ENCODE measurements around the gene GRP. TPM values are rescaled to one million over a fixed set of nuclear protein-coding genes. Genes with fewer than 3 reads are reported as not detected.

Gene GRP
- total and polyA plus RNA-seq, 3 donors from 2014 or later, result 0.37 to 3.0 (median 2.9) TPM

- no peak for DNase-seq
- H3K4me3 ChIP-seq, result no peak overlapping the region
- peaks cover 7% of the 10 kb centered on the region for H3K4me1 ChIP-seq
- intact Hi-C loops (cut with DNase I; ENCODE audit: low total_unique reads), result no loop called here
- WGBS, 2 donors, result 2% methylated on average over 8 to 40 of the region's 41 CpGs
- TF ChIP-seq POLR2A (IDR thresholded peaks at IDR 0.05) (no peak), CTCF (IDR thresholded peaks at IDR 0.05) (no peak)
- H3K36me3 ChIP-seq (ENCODE audit: low read depth, missing control alignments), result no peaks in the 10 kb centered on the region
- no peaks in the 10 kb centered on the region for H3K9me3 ChIP-seq
- H3K27ac ChIP-seq, result no peak overlapping the region
- H3K27me3 ChIP-seq, result no peaks in the 10 kb centered on the region
Measured at GRCh38 chr18:59264651-59265245, 44.8 kb downstream of the GRP start.

GRCh38 chr18:59265246-59265973 lies 45.5 kb downstream of the GRP start:
- Histone ChIP-seq H3K27me3 (peaks cover under 1% of the 10 kb centered on the region), H3K4me1 (peaks cover 7% of the 10 kb centered on the region), H3K36me3 (ENCODE audit: low read depth, missing control alignments) (no peaks in the 10 kb centered on the region), H3K9me3 (no peaks in the 10 kb centered on the region), H3K27ac (no peak overlapping the region), H3K4me3 (peak overlapping the region in 1 of 2 donors; percentile 12)
- peak; percentile 47 for DNase-seq
- TF ChIP-seq CTCF (IDR thresholded peaks at IDR 0.05), result no peak
- TF ChIP-seq POLR2A (IDR thresholded peaks at IDR 0.05), result no peak
- intact Hi-C loops (cut with DNase I; ENCODE audit: low total_unique reads), result no loop called here
- WGBS, 2 donors, result 2% methylated on average over 32 to 38 of the region's 38 CpGs

GRCh38 chr18:59265974-59266369 lies 46.0 kb downstream of the GRP start:
- Histone ChIP-seq H3K27ac (no peak overlapping the region), H3K27me3 (peaks cover 4% of the 10 kb centered on the region), H3K4me1 (peaks cover 7% of the 10 kb centered on the region), H3K4me3 (no peak overlapping the region), H3K9me3 (no peaks in the 10 kb centered on the region), H3K36me3 (ENCODE audit: low read depth, missing control alignments) (no peaks in the 10 kb centered on the region)
- no peak for DNase-seq
- intact Hi-C loops (cut with DNase I; ENCODE audit: low total_unique reads), result no loop called here
- WGBS, 2 donors, result 5 to 8% methylated on average over 8 to 12 of the region's 12 CpGs
- TF ChIP-seq CTCF (IDR thresholded peaks at IDR 0.05) (no peak), POLR2A (IDR thresholded peaks at IDR 0.05) (no peak)

GRCh38 chr18:59266459-59266858 lies 46.5 kb downstream of the GRP start:
- no peak overlapping the region for H3K4me3 ChIP-seq
- peaks cover 7% of the 10 kb centered on the region for H3K4me1 ChIP-seq
- H3K9me3 ChIP-seq, result no peaks in the 10 kb centered on the region
- H3K27me3 ChIP-seq, result peaks cover 4% of the 10 kb centered on the region
- 14 to 18% methylated on average over 1 of the region's 1 CpG for WGBS, 2 donors
- H3K27ac ChIP-seq, result no peak overlapping the region
- no peak for TF ChIP-seq POLR2A (IDR thresholded peaks at IDR 0.05)
- TF ChIP-seq CTCF (IDR thresholded peaks at IDR 0.05), result no peak
- DNase-seq, result no peak
- intact Hi-C loops (cut with DNase I; ENCODE audit: low total_unique reads), result no loop called here
- H3K36me3 ChIP-seq (ENCODE audit: low read depth, missing control alignments), result no peaks in the 10 kb centered on the region
